ENCODE results near the gene MAVS.

MAVS gene

DNA sequence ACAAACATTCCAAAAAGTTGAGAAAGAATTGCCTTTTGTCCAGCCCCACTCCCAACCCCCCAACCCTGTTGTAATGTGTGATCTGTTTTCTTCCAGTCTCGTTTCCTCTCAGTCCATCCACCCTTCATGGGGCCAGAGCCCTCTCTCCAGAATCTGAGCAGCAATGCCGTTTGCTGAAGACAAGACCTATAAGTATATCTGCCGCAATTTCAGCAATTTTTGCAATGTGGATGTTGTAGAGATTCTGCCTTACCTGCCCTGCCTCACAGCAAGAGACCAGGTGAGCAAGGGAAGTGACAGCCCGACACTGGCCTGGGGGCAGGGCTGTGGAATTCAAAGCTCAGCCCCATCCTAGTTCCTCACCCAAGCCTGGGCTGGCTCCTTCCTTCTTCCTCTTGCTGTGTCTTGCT lies 7.8 kb downstream of the MAVS start:
- Mint-ChIP-seq H3K27me3 (no peaks in the 10 kb centered on the region), H3K27ac (no peak overlapping the region), H3K4me1 (peaks cover 7% of the 10 kb centered on the region), H3K36me3 (peaks cover 17% of the 10 kb centered on the region), H3K4me3 (no peak overlapping the region), H3K9me3 (no peaks in the 10 kb centered on the region)
- DNase-seq (ENCODE audit: low spot score in 2 of 2): no peak
- no peak for ATAC-seq (ENCODE audit: low read depth)

DNA sequence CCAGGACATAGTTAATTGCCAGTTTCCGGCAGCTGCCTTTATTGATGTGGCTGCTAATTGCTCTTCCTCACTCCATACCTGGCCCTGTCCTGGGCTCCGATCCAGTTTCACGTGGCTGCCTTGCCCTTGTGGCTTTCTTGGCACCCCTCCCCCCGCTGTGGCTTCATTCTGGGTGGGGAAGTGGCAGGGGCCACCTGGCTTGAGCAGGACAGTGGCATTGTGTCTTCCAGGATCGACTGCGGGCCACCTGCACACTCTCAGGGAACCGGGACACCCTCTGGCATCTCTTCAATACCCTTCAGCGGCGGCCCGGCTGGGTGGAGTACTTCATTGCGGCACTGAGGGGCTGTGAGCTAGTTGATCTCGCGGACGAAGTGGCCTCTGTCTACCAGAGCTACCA lies 10.8 kb downstream of the MAVS start:
- DNase-seq (ENCODE audit: low spot score in 2 of 2): no peak
- Mint-ChIP-seq H3K27ac (no peak overlapping the region), H3K4me3 (no peak overlapping the region), H3K27me3 (no peaks in the 10 kb centered on the region), H3K9me3 (no peaks in the 10 kb centered on the region), H3K36me3 (peaks cover 24% of the 10 kb centered on the region), H3K4me1 (peaks cover 9% of the 10 kb centered on the region)
- no peak for ATAC-seq (ENCODE audit: low read depth)

DNA sequence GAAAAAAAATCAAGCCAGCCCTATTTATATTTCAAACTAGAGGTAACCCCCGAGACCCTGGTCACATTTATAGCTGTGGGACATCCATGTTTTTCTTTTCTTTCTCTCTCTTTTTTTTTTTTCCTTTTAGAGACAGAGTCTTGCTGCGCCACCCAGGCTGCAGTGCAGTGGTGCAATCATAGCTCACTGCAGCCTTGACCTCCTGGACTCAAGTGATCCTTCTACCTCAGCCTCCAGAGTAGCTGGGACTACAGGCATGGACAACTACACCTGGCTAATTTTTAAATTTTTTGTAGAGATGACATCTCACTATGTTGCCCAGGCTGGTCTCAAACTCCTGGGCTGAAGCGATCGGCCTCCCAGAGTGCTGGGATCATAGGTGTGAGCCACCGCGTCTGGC lies 12.1 kb downstream of the MAVS start:
- H3K4me1 Mint-ChIP-seq: peaks cover 16% of the 10 kb centered on the region
- H3K27ac Mint-ChIP-seq: no peak overlapping the region
- no peak for ATAC-seq (ENCODE audit: low read depth)
- no peak overlapping the region for H3K4me3 Mint-ChIP-seq
- H3K36me3 Mint-ChIP-seq: peaks cover 33% of the 10 kb centered on the region
- H3K9me3 Mint-ChIP-seq: no peaks in the 10 kb centered on the region
- no peak for DNase-seq (ENCODE audit: low spot score in 2 of 2)
- H3K27me3 Mint-ChIP-seq: no peaks in the 10 kb centered on the region

DNA sequence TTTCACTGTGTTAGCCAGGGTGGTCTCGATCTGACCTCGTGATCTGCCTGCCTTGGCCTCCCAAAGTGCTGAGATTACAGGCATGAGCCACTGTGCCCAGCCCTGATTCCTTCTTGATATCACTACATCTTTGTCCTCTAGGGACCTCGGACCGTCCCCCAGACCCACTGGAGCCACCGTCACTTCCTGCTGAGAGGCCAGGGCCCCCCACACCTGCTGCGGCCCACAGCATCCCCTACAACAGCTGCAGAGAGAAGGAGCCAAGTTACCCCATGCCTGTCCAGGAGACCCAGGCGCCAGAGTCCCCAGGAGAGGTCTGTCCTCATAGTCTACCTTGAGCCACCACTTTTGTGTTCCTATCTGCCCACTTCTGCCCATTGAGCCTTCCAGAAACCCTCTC lies 14.6 kb downstream of the MAVS start:
- no peak for ATAC-seq (ENCODE audit: low read depth)
- H3K27ac Mint-ChIP-seq: no peak overlapping the region
- H3K36me3 Mint-ChIP-seq: peaks cover 34% of the 10 kb centered on the region
- H3K27me3 Mint-ChIP-seq: no peaks in the 10 kb centered on the region
- DNase-seq (ENCODE audit: low spot score in 2 of 2): no peak
- no peaks in the 10 kb centered on the region for H3K9me3 Mint-ChIP-seq
- H3K4me1 Mint-ChIP-seq: peaks cover 9% of the 10 kb centered on the region
- no peak overlapping the region for H3K4me3 Mint-ChIP-seq

DNA sequence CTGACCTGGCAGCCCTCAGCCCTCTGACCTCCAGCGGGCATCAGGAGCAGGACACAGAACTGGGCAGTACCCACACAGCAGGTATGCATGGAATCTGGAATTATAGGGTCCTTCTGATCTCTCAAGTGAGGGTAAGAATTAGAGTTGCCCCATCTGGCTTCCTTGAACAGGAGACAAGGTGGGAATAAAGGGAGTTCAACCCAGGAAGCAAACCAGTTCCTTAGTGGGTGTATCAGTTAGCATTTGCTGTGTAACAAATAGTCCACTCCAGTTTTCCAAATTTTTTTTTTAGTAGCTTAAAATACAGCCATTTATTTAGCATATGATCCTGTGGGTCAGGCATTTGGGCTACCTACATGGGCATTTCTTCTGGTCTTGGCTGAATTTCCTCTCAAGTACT lies 15.7 kb downstream of the MAVS start:
- Mint-ChIP-seq H3K27me3 (no peaks in the 10 kb centered on the region), H3K36me3 (peaks cover 31% of the 10 kb centered on the region), H3K4me1 (peaks cover 9% of the 10 kb centered on the region), H3K4me3 (no peak overlapping the region), H3K9me3 (no peaks in the 10 kb centered on the region), H3K27ac (no peak overlapping the region)
- DNase-seq (ENCODE audit: low spot score in 2 of 2) (no peak), ATAC-seq (ENCODE audit: low read depth) (no peak)

DNA sequence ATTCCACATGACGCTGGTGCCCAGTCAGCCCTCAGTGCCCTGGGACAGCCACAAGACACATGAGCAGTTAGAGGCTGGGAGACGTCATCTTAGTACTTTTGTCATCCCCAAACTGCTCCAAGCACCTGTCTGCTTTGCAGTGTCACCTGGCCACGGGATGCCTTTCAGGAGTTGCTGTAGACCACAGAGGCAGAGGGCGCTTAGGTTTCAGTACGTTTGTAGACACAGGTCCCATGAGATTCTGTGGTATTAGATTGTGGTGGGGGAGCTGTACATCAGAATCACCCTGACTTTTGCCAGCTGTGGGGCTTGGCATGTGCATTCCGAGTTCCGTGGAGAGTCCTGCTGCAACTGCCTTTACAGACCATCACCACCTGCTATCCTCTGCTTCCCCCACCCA lies 16.7 kb downstream of the MAVS start:
- DNase-seq (ENCODE audit: low spot score in 2 of 2): no peak
- Mint-ChIP-seq H3K4me1 (peaks cover 9% of the 10 kb centered on the region), H3K4me3 (no peak overlapping the region), H3K36me3 (peaks cover 28% of the 10 kb centered on the region), H3K27ac (no peak overlapping the region), H3K27me3 (no peaks in the 10 kb centered on the region), H3K9me3 (no peaks in the 10 kb centered on the region)
- ATAC-seq (ENCODE audit: low read depth): peak; percentile 31

DNA sequence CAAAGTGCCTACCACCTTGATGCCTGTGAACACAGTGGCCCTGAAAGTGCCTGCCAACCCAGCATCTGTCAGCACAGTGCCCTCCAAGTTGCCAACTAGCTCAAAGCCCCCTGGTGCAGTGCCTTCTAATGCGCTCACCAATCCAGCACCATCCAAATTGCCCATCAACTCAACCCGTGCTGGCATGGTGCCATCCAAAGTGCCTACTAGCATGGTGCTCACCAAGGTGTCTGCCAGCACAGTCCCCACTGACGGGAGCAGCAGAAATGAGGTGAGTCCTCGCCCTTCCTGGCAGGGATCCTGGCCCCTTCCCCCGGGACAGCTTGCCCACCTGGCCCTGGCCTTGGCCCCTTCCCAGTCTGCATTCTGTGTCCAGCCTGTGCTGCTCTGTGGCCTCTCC lies 17.9 kb downstream of the MAVS start:
- H3K9me3 Mint-ChIP-seq: no peaks in the 10 kb centered on the region
- DNase-seq (ENCODE audit: low spot score in 2 of 2): no peak
- no peaks in the 10 kb centered on the region for H3K27me3 Mint-ChIP-seq
- no peak overlapping the region for H3K4me3 Mint-ChIP-seq
- peaks cover 24% of the 10 kb centered on the region for H3K36me3 Mint-ChIP-seq
- no peak overlapping the region for H3K27ac Mint-ChIP-seq
- peaks cover 9% of the 10 kb centered on the region for H3K4me1 Mint-ChIP-seq
- no peak for ATAC-seq (ENCODE audit: low read depth)

DNA sequence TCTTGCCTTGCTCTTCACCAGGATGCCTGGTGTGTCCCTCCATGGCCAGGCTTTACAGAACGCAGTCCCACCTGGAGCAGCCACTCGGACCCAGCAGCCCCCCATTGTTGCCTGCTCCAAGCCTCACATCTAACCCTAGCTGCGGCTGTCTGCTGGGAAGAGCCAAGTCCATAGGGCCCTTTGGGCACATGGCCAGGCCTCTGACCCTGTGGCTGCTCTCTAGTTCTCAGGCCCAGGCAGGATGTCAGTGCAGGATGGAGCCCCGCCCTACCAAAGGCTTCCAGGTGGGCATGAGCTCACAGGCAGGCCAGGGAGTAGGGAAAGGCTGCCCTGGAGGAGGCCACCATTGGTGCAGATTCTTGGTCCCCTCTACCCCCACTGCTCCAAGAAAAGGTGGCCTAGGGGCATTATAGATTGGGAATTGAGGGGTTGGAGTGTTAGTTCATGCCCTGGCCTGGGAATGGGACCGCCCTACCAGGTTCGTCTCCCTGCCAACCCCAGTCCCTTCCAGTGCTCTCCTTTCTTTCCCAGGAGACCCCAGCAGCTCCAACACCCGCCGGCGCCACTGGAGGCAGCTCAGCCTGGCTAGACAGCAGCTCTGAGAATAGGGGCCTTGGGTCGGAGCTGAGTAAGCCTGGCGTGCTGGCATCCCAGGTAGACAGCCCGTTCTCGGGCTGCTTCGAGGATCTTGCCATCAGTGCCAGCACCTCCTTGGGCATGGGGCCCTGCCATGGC lies 18.7 kb downstream of the MAVS start:
- no peak overlapping the region for H3K27ac Mint-ChIP-seq

DNA sequence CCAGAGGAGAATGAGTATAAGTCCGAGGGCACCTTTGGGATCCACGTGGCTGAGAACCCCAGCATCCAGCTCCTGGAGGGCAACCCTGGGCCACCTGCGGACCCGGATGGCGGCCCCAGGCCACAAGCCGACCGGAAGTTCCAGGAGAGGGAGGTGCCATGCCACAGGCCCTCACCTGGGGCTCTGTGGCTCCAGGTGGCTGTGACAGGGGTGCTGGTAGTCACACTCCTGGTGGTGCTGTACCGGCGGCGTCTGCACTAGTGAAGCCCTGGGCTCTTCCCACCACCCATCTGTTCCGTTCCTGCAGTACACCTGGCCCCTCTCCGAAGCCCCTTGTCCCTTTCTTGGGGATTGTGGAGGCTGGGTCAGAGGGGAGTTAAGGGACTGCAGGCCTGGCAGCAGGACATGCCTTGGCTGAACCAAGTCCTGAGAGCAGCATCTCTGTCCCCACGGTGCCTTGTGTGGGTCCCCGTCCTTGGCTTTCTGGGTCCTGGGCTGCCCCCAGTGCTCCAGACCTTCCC lies 19.3 kb downstream of the MAVS start:
- ATAC-seq (ENCODE audit: low read depth) (no peak), DNase-seq (ENCODE audit: low spot score in 2 of 2) (no peak)
- H3K4me3 Mint-ChIP-seq: no peak overlapping the region
- H3K9me3 Mint-ChIP-seq: no peaks in the 10 kb centered on the region
- H3K4me1 Mint-ChIP-seq: peaks cover 9% of the 10 kb centered on the region
- H3K27me3 Mint-ChIP-seq: no peaks in the 10 kb centered on the region
- no peak overlapping the region for H3K27ac Mint-ChIP-seq
- H3K36me3 Mint-ChIP-seq: peaks cover 26% of the 10 kb centered on the region

More for the DNA sequence above, 18.7 kb downstream of the MAVS start:
- no peak overlapping the region for H3K4me3 Mint-ChIP-seq
- peaks cover 9% of the 10 kb centered on the region for H3K4me1 Mint-ChIP-seq
- H3K27me3 Mint-ChIP-seq: no peaks in the 10 kb centered on the region
- ATAC-seq (ENCODE audit: low read depth) (no peak), DNase-seq (ENCODE audit: low spot score in 2 of 2) (no peak)
- H3K36me3 Mint-ChIP-seq: peaks cover 24% of the 10 kb centered on the region
- no peaks in the 10 kb centered on the region for H3K9me3 Mint-ChIP-seq

DNA sequence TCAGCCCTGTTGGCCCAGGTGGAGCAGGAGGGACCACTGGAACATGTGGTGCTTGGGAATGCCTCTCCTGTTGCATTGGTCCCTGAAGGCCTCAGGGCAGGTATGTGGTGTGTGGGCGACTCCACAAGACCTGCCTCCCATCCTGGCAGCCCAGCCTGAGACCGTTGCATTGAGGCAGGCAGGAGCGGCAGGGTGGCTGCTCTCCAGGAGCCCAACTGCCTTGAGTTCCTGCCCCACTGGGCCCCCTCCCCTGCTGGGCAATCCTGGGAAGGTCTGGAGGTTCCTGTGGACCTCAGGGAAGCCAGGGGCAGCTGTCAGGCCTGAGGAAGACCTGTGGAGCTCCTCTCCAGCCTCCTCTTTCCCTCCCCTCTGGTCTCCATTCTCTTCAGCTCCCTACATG lies 19.8 kb downstream of the MAVS start:
- peaks cover 25% of the 10 kb centered on the region for H3K36me3 Mint-ChIP-seq
- H3K27me3 Mint-ChIP-seq: no peaks in the 10 kb centered on the region

DNA sequence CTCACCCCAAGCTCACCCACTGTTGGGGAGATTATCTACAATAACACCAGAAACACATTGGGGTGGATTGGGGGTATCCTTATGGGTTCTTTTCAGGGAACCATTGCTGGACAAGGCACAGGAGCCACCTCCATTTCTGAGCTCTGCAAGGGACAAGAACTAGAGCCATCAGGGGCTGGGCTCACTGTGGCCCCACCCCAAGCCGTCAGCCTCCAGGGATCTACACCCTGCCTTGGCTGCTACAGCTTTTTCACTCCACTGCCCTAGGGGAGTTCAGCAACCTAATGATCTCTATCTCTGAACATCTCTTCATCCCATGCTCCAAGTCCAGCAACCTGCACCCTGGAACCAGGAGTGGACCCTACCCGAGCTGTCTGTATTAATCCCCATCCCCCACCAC lies 21.2 kb downstream of the MAVS start:
- Mint-ChIP-seq H3K27ac (peak overlapping the region; percentile 17), H3K36me3 (peaks cover 16% of the 10 kb centered on the region), H3K9me3 (no peaks in the 10 kb centered on the region)

More for the DNA sequence above, 19.8 kb downstream of the MAVS start:
- Mint-ChIP-seq H3K27ac (no peak overlapping the region), H3K4me3 (no peak overlapping the region), H3K9me3 (no peaks in the 10 kb centered on the region), H3K4me1 (peaks cover 8% of the 10 kb centered on the region)
- ATAC-seq (ENCODE audit: low read depth) (no peak), DNase-seq (ENCODE audit: low spot score in 2 of 2) (no peak)

DNA sequence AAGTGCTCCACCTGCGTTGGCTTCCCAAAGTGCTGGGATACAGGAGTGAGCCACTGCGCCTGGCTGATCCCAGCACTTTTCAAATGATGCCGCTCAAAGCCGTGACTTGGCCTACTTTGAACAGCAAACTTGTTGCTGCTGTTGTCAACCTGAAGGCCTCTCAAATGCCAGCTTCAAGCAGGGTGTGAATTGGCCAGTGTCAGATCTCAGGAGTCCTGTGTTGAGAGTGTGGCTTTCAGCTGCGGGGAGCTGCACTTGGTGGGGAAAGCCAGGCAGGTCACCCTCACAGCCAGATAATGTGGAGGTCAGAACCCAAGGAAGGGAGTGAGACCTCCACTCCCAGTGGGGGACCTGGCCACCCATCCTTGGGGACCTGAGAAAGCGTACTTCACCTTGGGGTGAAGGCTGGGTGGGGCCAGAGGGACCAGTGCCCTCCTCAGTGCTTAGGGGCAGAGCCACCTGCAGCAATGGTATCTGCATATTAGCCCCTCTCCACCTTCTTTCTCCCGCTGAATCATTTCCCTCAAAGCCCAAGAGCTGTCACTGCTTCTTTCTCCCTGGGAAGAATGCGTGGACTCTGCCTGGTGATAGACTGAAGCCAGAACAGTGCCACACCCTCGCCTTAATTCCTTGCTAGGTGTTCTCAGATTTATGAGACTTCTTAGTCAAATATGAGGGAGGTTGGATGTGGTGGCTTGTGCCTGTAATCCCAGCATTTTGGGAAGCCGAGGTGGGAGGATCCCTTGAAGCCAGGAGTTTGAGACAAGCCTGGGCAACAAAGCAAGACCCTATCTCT lies 23.4 kb downstream of the MAVS start:
- H3K9me3 Mint-ChIP-seq: no peaks in the 10 kb centered on the region
- H3K4me1 Mint-ChIP-seq: peaks cover 10% of the 10 kb centered on the region
- DNase-seq (ENCODE audit: low spot score in 2 of 2): no peak
- H3K4me3 Mint-ChIP-seq: no peak overlapping the region
- H3K36me3 Mint-ChIP-seq: peaks cover 14% of the 10 kb centered on the region
- no peak for ATAC-seq (ENCODE audit: low read depth)
- no peak overlapping the region for H3K27ac Mint-ChIP-seq
- no peaks in the 10 kb centered on the region for H3K27me3 Mint-ChIP-seq

More for the DNA sequence above, 21.2 kb downstream of the MAVS start:
- DNase-seq (ENCODE audit: low spot score in 2 of 2) (no peak), ATAC-seq (ENCODE audit: low read depth) (no peak)
- Mint-ChIP-seq H3K4me3 (no peak overlapping the region), H3K4me1 (peaks cover 7% of the 10 kb centered on the region), H3K27me3 (no peaks in the 10 kb centered on the region)

DNA sequence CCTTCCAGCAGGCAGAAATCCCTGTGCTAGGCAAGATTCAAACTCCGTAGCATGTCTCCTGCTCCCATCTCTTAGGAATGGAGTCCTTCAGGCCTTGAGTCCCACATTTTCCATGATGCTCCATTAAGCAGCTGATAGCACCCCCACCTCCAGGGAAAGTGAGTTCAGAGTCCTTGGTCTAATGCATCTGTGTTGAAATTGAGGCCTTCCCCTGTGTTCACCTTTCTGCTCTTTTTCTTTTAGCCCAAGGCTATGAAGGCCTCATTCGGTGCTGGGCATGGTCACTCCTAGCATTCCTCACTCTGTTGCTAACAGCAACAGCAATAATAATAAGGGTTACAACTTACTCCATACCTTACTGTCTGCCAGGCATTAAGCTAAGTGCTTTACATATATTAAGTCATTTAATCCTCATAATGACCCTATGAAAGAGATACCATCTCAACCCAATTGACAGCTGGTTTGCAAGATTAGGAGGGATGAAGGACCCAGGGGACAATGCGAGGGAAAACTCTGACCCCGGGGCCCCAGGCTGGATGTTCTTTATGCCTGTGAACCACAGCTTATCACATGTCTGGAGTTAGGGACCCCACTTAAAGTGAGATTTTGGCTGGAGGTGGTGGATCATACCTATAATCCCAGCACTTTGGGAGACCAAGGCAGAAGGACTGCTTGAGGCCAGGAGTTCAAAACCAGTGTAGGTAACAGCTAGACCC lies 25.1 kb downstream of the MAVS start:
- Mint-ChIP-seq H3K4me3 (no peak overlapping the region), H3K4me1 (peaks cover 12% of the 10 kb centered on the region), H3K27me3 (no peaks in the 10 kb centered on the region), H3K27ac (no peak overlapping the region), H3K9me3 (no peaks in the 10 kb centered on the region), H3K36me3 (peaks cover 14% of the 10 kb centered on the region)
- DNase-seq (ENCODE audit: low spot score in 2 of 2): no peak
- no peak for ATAC-seq (ENCODE audit: low read depth)

DNA sequence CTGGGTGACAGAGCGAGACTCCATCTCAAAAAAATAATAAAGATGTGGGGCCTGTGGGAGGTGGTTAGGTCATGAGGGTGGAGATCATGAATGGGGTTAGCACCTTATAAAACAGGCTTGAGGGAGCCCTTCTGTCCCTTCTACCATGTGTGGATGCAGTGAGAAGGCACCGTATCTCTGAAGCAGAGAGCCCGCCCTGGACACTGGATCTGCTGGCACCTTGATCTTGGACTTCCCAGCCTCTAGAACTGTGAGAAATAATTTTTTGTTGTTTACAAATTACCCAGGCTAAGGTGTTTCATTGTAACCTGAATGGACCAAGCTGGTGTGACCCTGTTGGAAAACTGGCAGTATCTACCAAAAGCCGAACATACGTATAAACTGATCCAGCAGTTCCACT lies 26.9 kb downstream of the MAVS start:
- DNase-seq (ENCODE audit: low spot score in 2 of 2) (no peak), ATAC-seq (ENCODE audit: low read depth) (no peak)
- peaks cover 16% of the 10 kb centered on the region for H3K36me3 Mint-ChIP-seq
- H3K27me3 Mint-ChIP-seq: no peaks in the 10 kb centered on the region
- H3K4me1 Mint-ChIP-seq: peaks cover 12% of the 10 kb centered on the region
- H3K4me3 Mint-ChIP-seq: no peak overlapping the region
- no peaks in the 10 kb centered on the region for H3K9me3 Mint-ChIP-seq
- H3K27ac Mint-ChIP-seq: no peak overlapping the region
